HG03378 (cell line): Measurements from ENCODE around the gene IFT80.

Experiments
- ATAC-seq: cut with Tn5 transposase; IDR thresholded peaks from one replicate; pipeline ENCODE4 v1.9.1; 2021; ENCODE audit warnings: mild to moderate bottlenecking, moderate library complexity; ENCODE audit not compliant: unreplicated experiment

Gene IFT80

DNA sequence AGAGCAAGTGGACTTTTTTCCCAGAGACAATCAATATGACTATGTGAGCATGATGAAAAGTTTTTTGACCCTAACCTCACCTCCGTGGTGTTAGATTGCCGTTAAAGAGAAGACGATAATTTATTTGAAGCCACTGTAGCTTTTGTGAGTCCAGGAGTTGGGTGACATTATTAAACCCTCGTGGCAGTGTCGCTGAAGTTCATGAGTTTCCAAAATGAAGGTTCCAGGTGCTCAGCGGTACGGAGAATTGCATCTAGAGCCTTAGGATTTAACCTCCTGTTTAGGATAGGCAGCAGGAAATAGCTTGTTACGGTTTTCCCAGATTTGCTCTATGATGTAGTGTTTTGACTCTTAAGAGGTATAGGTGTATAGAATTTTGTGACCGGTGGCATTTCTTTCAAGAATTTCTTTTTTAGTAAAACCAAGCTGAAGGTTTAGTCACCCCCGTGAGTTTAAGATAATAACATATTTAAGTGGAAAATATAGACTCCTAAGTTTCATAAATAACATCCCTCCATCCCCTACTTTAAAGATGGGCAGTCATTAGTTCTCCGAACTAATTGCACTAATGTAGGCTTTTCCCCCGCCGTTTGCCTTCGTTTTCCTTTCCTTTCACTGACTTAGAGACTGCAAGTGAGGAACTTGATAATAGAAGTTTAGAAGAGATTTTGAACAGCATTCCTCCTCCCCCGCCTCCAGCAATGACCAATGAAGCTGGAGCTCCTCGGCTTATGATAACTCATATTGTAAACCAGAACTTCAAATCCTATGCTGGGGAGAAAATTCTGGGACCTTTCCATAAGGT, 2.5 kb upstream of the IFT80 start:
- no peak for ATAC-seq

DNA sequence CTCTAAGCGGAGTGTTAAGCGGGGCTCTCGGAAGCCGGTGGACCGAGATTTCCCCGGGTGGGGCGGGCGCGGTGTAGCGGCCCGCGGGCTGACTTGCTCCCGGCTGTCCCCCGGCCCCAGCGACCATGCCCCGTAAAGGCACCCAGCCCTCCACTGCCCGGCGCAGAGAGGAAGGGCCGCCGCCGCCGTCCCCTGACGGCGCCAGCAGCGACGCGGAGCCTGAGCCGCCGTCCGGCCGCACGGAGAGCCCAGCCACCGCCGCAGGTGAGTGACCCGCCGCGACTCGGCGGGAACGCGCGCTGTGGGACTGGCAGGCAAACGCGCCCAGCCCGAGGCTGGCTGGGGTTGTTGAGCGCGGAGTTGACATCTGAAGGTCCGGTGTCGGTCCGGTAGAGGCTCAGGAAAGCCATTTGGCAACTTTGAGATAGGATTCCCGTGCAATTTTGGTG, 1.7 kb upstream of the IFT80 start:
- no peak for ATAC-seq

DNA sequence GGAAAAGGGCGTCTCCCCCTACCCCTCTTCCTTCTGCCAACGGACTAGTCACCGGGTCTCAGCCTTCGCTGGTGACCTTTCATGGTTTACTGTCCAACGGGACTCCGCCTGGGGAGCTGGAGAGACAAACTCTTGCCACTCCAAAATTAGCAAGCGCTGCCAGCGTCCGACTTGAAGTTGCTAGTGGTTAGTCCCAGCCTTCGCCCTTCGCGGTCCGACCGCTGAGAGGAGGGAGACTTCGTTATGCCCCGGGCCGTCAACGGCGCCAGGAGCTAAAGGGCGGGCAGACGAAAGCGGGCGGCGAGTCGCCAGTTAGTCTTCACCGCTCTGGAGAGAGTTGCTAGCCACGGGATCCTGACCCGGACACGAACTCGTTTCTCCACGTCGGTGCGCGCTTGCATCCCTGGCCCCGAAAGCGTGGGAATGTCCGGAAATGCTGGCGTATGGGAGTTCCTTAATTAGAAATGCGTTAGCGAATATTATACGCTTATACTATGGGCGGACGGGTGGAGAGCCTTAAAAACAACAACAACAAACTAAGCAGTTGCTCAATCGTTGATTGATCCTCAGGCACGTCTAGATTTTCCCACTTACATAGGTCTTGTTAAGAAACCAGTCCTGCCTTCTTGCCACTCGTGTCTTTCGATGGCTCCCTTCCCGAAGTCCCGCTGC, 1.1 kb upstream of the IFT80 start:
- no peak for ATAC-seq

DNA sequence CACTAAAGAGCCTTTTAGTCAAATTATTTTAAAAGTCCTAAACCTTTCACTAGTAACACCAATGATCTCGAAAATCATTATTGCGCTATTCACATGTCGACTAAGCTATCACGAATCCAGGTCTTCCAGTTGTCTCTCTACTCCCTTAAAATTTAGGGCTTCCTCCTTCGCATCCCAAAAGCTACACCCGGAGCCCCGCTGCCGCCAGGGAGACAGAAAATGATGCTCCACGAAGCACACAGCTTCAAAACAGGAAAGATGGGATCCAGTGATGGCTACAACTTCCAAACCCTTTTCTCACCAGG, 253 bp downstream of the IFT80 start:
- ATAC-seq, result peak; percentile 17

DNA sequence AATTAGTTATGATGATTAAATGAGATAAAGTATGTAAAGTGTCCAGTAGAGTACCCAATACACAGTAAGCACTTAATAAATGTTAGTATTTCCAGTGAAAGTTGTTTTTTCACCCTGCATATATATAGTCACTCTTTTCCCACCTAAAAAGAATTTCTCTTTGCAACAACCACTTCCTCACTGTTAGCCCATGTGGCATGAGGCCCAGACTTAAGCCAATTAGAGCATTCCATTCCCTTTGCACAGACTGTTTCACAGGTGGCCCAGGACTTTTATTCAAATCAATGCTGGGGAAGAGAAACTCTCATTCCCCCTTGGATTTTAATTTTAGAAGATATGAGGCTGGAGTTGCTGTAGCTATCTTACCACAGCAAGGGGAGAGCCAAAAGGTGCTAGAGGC, 3.7 kb downstream of the IFT80 start:
- ATAC-seq, result no peak

DNA sequence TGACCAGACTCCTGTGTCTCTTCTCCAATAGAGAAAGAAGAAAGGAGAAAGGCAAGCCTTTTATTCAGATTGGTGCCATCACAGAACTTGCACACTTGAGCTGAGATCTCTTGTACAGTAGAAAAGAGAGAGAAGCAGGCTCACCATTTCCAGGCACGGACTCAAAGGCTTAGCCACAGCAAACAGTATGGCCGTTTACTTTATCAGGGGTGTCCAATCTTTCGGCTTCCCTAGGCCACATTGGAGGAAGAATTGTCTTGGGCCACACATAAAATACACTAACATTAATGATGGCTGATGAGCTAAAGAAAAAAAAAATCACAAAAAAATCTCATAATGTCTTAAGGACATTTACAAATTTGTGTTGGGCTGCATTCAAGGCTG, 5.0 kb downstream of the IFT80 start:
- ATAC-seq, result no peak

DNA sequence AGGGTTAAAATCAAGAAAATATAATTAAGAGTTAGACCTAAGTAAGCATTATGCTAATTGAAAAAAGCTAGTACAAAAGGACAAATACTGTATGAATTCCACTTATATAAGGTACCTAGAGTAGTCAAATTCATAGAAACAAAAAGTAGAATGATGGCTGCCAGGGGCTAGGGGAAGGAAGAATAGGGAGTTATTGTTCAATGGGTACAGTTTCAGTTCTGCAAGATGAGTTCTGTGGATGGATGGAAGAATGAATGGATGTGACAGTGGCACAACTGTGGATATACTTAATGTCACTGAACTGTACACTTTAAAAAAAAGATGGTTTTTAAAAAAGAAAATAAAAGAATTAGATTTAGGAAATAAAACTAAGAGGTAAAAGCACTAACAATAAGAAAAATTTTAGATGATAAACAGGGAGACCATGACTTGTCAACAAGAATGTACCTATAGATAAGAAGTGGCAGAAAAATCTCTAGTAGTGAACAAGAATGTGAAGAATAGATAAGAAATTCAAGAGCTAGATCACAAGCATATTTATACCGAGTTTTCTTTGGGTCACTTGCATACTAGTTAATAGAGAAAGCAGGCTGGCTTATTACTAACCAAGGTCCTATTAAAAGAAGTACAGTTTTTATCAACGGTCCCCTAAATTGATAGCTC, 5.5 kb downstream of the IFT80 start:
- no peak for ATAC-seq

DNA sequence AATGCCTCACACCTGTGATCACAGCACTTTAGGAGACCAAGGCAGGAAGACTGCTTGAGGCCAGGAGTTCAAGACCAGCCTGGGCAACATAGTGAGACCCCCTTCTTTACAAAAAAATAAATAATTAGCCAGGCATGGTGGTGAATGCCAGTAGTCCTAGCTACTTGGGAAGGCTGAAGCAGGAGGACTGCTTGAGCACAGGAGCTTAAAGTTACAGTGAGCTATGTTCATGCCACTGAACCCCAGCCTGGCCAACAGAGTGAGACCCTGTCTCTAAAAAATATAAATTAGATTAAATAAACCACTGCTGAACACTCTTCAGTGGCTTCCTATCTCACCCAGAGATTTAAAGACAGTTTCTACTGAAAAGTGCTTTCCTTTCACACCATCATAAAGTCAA, 6.2 kb downstream of the IFT80 start:
- ATAC-seq, result no peak

DNA sequence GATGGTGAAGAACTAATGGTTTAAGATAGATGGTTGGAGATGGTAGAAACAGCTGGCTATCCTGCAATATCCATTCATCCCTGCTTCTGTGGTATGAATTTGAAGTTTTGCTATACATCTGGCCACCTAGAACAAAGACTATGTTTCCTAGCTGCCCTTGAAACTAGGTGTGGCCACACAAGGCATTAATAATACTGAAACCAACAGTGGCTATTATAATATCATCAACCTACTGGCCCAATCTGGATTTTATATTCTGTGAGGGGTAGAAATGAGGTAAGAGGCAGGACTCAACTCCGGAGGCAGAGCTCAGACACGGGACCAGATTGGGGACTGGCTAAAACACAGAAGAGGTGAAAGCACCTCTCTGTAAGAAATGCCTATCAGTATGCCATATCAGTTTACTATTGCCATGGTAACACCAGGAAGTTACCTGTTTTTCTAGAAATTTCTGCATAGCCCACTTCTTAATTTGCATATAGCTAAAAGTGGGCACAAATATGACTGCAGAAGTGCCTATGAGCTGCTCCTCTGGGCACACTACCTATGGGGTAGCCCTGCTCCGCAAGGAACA, 8.4 kb downstream of the IFT80 start:
- ATAC-seq, result no peak

DNA sequence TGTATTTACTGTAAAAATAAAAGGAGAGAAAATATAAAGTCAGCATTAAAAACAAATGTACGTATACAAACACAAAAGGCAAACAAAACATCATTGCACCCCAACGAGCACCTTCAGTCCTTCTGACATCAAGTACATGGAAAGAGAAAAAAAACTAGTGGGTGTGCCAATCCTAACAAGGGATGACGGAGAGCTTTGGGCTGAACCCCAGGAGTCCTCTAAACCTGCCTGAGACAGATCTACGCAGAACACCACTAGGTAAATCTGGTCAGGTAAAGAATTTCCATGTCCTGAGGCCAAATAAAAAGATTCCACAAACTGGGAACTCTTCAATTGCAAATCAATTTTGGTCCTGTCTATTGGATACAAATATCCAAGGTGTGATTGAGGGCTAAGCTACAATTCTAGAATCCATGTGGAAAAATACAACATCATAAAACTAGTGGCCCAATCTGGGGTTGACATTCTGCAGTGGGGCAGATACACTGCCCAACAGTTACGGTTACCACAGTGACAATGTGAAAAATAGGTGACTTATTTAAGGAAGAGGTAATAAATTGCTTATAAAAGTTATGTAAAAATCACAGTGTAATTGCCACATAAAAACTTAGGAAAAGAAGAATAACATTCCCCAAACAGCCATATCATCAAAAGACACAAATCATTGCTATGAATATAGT, 14.2 kb downstream of the IFT80 start:
- no peak for ATAC-seq

DNA sequence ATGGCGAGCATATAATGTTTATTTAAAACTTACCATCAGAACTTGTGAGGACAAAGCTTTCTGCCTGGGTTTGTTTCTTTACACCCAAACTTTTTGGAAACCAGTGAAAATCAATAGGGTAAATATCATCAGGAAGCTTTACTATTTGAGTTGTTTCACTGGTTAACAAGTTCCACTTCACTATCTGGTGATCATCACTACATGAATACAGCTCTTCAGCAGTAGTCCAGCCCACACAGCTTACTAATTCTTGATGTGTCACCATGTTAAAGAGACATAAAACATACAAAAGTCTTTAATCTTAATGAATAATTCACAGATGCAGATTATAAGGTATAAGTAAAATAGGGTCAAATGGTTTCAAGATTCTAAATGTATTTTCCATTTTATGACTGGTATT, 17.6 kb downstream of the IFT80 start:
- ATAC-seq, result no peak

DNA sequence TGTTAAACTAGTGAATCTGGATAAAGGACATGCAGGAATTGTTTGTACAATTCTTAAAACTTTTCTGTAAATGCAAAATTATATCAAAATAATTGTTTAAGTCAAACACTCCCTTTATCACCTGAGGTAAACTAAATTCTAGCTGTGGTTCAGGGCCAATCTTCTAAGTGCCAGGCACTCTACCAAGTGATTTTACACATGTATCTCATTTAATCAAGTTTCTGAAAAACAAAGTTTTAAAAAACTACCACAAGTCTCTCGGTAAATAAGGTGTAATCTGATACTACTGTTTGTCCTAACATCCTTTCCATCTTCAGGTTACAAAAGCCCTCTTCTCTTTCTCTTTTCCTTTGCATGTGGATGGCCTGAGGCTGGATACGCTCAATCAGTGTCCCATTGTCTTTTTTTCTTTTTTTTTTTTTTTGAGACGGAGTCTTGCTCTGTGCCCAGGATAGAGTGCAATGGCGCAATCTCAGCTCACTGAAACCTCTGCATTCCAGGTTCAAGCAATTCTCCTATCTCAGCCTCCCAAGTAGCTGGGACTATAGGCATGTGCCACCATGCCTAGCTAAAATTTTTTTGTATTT, 19.3 kb downstream of the IFT80 start:
- no peak for ATAC-seq

DNA sequence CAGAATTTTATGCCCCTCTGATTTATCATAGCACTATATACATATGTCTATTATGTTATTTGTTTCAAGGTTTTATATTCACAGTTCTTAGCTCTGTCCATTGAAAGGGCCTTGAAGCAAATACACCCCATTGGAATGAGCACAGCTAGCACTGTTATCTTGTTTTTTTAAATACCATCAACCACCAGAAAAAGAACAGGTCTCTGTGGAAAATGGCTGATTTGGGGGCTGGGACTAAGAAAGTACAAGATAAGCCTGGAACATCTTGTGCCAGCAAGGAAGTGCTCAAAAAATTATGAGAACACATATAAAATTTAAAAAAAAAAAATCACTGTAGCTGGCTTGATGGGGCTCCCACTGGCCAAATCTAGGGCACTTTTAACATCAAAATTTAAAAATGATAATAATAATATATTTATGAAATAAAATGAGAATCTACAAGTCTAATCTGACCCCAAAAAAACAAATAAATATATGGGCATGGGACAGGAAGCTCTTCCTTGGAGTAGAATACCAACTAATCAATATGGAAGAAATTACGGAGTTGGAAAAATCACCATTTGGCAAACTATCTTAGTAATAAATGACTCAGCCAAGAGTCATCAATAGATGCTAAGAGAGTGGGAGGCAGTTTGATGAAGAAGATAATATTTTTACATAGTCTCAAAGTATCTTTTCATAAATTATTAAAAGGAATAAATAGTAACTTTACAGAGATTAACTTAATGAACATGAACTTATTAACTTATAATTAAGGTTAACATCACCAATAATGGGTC, 20.5 kb downstream of the IFT80 start:
- ATAC-seq, result no peak

DNA sequence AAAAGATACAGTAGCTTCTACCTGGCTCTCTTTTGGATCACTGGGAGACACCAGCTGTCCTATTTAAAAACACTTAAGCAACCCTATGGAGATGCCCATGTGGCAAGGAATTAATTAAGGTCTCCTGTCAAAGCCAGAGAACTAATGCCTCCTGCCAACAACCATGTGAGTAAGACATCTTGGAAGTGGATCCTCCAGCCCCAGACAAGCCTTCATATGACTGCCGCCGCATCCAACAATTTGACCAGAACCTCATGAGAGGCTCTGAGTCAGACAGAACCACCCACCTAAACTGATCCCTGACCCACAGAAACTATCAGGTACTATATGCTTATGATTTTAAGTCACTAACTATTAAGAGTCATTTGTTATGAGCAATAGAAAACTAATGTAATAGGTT, 22.3 kb downstream of the IFT80 start:
- no peak for ATAC-seq

DNA sequence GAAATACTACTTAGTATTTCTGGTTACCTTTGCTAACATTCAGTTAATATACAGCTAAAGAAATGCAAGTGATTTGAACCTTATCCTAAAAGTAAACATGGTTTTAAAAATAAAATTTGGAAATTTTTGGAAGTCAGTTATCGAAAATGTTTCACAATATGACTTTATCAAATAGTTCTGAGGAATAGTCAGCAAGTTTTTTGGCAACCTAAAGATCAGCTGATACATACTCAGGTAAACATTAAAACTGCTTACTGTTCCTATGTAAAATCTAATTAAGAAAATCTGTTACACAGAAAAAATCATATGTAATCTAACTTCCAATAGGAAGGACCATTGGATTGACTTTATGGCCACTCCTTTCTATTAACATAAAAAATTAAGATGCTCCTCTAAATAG, 24.1 kb downstream of the IFT80 start:
- no peak for ATAC-seq

DNA sequence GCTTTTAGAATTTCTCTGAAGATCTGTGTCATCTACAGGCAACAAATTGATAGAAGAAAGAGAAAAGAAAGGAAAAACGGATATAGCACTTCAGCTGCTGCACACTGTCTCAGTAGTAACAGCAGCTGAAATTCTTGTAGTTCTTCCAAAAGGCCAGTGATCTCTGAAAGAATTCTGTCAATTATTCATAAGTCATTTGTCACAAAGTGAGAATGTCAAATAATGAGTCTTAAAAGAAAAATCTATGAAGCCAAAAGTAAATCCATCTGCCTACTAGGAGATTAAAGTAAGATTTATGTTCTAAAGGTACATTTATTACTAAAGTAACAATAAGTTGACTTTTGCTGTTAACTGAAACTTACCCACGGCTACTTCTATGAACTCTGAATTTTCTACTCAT, 24.6 kb downstream of the IFT80 start:
- ATAC-seq, result no peak

DNA sequence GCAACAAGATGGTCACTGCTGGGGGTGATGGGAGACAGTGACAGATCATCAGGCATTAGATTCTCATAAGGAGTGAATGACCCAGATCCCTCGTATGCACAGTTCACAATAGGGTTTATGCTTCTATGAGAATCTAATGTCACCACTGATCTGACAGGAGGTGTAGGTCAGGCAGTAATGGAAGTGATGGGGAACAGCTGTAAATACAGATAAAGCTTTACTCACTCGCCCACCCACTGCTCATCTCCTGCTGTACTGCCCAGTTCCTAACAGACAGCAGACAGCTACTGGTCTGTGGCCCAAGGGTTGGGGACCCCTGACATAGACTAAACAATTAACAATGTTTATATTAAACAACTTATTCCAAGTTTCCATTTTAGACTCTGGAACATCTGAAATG, 25.4 kb downstream of the IFT80 start:
- ATAC-seq, result no peak

DNA sequence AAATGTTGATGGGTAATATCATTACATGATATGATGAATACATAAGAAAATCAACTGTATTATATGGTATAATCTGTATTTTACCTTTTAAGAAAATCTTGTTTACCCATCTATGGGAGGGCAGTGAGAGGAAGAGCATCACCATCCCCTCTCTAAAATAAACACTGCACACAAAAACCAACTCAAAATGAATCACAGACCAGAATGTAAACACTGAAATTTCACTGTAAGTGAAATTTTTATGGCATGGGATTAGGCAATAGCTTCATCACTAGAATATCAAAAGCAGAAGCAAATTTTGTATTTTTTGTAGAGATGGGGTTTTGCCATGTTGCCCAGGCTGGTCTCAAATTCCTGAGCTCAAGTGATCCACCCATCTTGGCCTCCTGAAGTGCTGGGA, 26.2 kb downstream of the IFT80 start:
- no peak for ATAC-seq

DNA sequence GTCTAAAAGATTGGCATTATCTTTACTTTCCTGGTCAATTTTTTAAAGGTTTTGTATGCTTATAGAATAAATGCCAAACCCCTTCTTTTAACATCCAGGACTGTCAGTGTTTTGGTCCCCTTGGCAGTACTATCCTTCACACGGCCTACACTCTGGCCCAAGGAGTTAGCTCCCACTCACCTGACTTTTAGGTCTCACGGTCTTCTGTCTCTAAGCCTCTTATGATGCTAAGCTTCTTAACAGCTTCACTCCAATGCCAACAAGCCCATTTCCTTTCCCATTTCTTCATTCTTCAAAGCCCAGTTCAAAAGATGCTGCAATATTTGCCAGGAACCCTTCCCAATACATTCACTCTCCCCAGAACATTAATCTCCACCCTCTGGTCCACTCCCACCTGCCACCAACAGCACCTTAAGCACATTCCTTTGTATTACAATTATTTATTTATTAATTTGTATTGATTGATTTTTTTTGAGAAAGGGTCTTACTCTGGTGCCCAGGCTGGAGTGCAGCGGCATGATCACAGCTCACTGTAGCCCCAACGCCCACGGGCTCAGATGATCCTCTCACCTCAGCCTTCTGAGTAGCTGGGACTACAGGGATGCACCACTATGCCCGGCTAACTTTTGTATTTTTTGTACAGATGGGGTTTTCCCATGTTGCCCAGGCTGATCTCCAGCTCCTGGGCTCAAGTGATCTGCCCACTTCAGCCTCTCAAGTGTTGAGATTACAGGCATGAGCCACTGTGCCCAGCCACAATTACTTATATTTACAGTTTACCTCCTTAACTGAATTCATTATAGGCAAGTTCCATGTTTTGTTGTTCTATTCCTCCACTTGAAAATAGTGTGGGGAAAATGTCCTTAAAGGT, 27.8 kb downstream of the IFT80 start:
- no peak for ATAC-seq
